Type B pancreatic cell (in vitro differentiated cells): Measurements from ENCODE around the gene ANKRD11. TPM values are rescaled to one million over a fixed set of nuclear protein-coding genes. Genes with fewer than 3 reads are reported as not detected.
"Not testable (repeated sequence)": the region's sequence is repeated elsewhere in the genome, so short reads cannot be mapped to it uniquely, and the experiment has no call there.

Experiments
- DNase-seq: peaks from one replicate; pipeline ENCODE4 v3.0.0; 2021; ENCODE audit warnings: mixed read lengths; ENCODE audit not compliant: unreplicated experiment; ENCODE audit errors: extremely low spot score
- H3K27ac Mint-ChIP-seq: 2 replicates; pipeline ENCODE4 v1.8.0; 2021; ENCODE audit warnings: mild to moderate bottlenecking, mixed read lengths
- H3K27me3 Mint-ChIP-seq: 2 replicates; pipeline ENCODE4 v1.8.0; 2021; ENCODE audit warnings: mixed read lengths
- H3K36me3 Mint-ChIP-seq: 2 replicates; pipeline ENCODE4 v1.8.0; 2021; ENCODE audit warnings: mixed read lengths
- H3K4me1 Mint-ChIP-seq: one replicate; pipeline ENCODE4 v1.8.0; 2021; ENCODE audit warnings: mixed read lengths; ENCODE audit not compliant: unreplicated experiment
- H3K4me3 Mint-ChIP-seq: 2 replicates; pipeline ENCODE4 v1.8.0; 2021; ENCODE audit warnings: mild to moderate bottlenecking, mixed read lengths
- H3K9me3 Mint-ChIP-seq: 2 replicates; pipeline ENCODE4 v1.8.0; 2021; ENCODE audit warnings: mixed read lengths
- CTCF ChIP-seq: fragments of 200-600 bp; sonication (generic); conservative IDR thresholded peaks from 2 replicates; pipeline ENCODE4 v1.5.0; 2021; ENCODE audit warnings: antibody characterized with exemption, mild to moderate bottlenecking
- total RNA-seq: library from RNA; stranded (reverse); gene quantifications from 2 replicates; pipeline ENCODE4 v1.2.1, GENCODE V29; 2021; ENCODE audit warnings: low replicate concordance

The ANKRD11 gene
- total RNA-seq, 1 donor from 2014 or later: 153 TPM

DNA sequence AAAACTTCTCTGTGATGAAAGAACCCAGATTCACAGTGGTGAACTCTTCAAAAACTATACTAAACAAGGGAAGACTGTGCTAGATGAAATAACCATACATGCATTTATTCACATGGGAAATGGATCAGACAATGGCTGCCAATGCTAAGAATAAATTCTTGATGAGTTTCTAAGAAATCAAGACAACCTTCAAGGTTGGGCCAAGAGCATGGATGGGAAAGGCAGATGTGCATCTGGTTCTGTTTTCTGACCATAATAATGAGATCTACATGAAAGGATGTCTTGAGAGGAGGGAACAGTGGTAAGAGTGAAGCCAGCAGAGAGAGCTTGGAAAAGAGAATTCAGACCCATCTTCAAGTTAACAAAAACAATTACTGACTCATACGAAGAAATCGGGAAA is 31.4 kb downstream of the ANKRD11 start:
- peaks cover 4% of the 10 kb centered on the region for H3K9me3 Mint-ChIP-seq
- H3K27me3 Mint-ChIP-seq: no peaks in the 10 kb centered on the region
- DNase-seq: no peak
- peaks cover 21% of the 10 kb centered on the region for H3K4me1 Mint-ChIP-seq
- H3K27ac Mint-ChIP-seq: peak overlapping the region; percentile 70
- H3K36me3 Mint-ChIP-seq: peaks cover 23% of the 10 kb centered on the region
- no peak for TF ChIP-seq CTCF
- H3K4me3 Mint-ChIP-seq: no peak overlapping the region

- peaks cover 25% of the 10 kb centered on the region for H3K4me1 Mint-ChIP-seq
- TF ChIP-seq CTCF: no peak
- no peak overlapping the region for H3K4me3 Mint-ChIP-seq
- no peaks in the 10 kb centered on the region for H3K27me3 Mint-ChIP-seq
- no peak for DNase-seq
- peaks cover 25% of the 10 kb centered on the region for H3K36me3 Mint-ChIP-seq
- peaks cover 4% of the 10 kb centered on the region for H3K9me3 Mint-ChIP-seq
- H3K27ac Mint-ChIP-seq: peak overlapping the region; percentile 70
Observed at GRCh38 chr16:89458551-89458950, 31.8 kb downstream of the ANKRD11 start.

DNA sequence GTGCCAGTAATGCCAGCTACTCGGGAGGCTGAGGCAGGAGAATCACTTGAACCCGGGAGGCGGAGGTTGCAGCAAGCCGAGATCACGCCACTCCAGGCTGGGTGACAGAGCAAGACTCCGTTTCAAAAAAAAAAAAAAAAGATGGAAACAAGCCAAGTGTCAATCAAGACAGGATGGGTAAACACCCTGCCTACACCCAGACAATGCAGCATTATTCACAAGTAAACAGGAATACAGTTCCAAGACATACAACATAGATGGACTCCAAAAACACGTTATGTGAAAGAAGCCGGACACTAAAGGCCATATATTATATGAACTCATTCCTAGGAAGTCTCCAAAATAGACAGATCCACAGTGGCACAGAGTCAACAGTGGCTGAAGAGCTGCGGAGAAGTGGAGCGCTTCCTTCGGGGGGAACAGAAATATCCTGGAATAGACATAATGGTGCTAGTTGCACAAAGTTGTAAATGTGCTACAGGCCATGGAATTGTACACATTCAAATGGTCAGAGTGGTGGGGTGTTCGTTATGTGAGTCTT is 33.9 kb downstream of the ANKRD11 start:
- Mint-ChIP-seq H3K9me3 (peaks cover 4% of the 10 kb centered on the region), H3K4me1 (peaks cover 34% of the 10 kb centered on the region), H3K27me3 (no peaks in the 10 kb centered on the region), H3K27ac (peak overlapping the region; percentile 78), H3K36me3 (peaks cover 25% of the 10 kb centered on the region), H3K4me3 (peak overlapping the region; percentile 40)
- TF ChIP-seq CTCF: no peak
- DNase-seq: no peak

DNA sequence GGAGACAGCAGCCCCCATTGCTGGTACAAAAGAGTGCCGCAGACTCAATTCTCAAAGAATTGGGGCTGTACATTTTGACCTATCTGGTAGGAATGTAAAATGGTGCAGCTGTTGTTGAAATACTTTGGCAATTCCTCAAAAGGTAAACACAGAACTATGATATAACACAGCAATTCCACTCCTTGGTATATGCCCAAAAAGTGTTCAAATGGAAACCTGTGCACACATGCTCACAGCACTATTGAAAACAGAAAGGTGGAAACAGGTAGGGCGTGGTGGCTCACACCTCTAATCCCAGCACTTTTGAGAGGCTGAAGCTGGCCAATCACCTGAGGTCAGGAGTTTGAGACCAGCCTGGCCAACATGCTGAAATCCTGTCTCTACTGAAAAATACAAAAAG is 34.7 kb downstream of the ANKRD11 start:
- TF ChIP-seq CTCF: no peak
- Mint-ChIP-seq H3K4me3 (no peak overlapping the region), H3K4me1 (peaks cover 32% of the 10 kb centered on the region), H3K36me3 (peaks cover 19% of the 10 kb centered on the region), H3K27me3 (no peaks in the 10 kb centered on the region), H3K27ac (peak overlapping the region; percentile 5), H3K9me3 (peaks cover 4% of the 10 kb centered on the region)
- DNase-seq: no peak

- peaks cover 34% of the 10 kb centered on the region for H3K4me1 Mint-ChIP-seq
- H3K36me3 Mint-ChIP-seq: peaks cover 18% of the 10 kb centered on the region
- no peak for DNase-seq
- TF ChIP-seq CTCF: no peak
- no peaks in the 10 kb centered on the region for H3K27me3 Mint-ChIP-seq
- H3K9me3 Mint-ChIP-seq: peaks cover 4% of the 10 kb centered on the region
- H3K4me3 Mint-ChIP-seq: no peak overlapping the region
- peak overlapping the region; percentile 5 for H3K27ac Mint-ChIP-seq
Observed at GRCh38 chr16:89455178-89455577, 35.2 kb downstream of the ANKRD11 start.

GRCh38 chr16:89454378-89455125 is 35.8 kb downstream of the ANKRD11 start:
- Mint-ChIP-seq H3K36me3 (peaks cover 21% of the 10 kb centered on the region), H3K4me1 (peaks cover 38% of the 10 kb centered on the region), H3K27ac (peak overlapping the region; percentile 52)
- not testable (repeated sequence) for H3K4me3 Mint-ChIP-seq, H3K27me3 Mint-ChIP-seq, DNase-seq, H3K9me3 Mint-ChIP-seq
